Activated naive CD4-positive, alpha-beta T cell treated with anti-CD3 and anti-CD28 coated beads, Interleukin-2, amount 50 U/mL, for 16 hours (primary cell): Measurements from ENCODE around the gene B4GALNT4.
A peak's percentile ranks its signal among the peaks of the same experiment; 100 is the strongest.
"Not testable (repeated sequence)": the region's sequence is repeated elsewhere in the genome, so short reads cannot be mapped to it uniquely, and the experiment has no call there.

Source experiments
- DNase-seq: peaks from one replicate; pipeline ENCODE4 v3.0.0-alpha.2; 2020

Gene B4GALNT4

DNA sequence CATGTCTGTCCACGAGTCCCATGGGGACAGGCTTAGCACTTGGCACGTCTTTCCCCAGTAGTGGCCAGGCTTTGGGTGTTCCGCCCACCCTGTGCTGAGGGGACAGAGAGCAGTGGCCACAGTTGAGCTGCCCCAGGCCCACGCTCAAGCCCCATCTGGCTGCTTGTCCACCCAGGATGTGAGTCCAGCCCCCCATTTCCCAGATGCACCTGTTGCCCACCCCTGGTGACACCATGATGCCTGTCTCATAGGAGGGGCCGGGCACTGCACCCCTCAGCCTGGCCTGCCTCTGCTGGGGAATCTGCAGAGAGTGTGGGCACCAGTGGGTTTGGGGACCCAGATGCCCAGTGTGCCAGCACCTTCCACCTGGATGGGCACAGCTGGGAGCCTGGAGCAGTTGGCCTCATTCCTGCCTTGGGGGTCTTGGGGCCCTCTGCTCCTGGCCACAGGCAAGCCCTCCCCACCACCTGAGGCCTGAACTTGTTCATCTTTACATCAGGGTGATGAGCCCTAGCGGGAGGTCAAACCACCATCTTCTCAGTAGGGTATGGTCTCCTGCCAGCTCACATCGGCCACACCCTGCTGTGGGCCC is 39.8 kb downstream of the B4GALNT4 start:
- DNase-seq = no peak

DNA sequence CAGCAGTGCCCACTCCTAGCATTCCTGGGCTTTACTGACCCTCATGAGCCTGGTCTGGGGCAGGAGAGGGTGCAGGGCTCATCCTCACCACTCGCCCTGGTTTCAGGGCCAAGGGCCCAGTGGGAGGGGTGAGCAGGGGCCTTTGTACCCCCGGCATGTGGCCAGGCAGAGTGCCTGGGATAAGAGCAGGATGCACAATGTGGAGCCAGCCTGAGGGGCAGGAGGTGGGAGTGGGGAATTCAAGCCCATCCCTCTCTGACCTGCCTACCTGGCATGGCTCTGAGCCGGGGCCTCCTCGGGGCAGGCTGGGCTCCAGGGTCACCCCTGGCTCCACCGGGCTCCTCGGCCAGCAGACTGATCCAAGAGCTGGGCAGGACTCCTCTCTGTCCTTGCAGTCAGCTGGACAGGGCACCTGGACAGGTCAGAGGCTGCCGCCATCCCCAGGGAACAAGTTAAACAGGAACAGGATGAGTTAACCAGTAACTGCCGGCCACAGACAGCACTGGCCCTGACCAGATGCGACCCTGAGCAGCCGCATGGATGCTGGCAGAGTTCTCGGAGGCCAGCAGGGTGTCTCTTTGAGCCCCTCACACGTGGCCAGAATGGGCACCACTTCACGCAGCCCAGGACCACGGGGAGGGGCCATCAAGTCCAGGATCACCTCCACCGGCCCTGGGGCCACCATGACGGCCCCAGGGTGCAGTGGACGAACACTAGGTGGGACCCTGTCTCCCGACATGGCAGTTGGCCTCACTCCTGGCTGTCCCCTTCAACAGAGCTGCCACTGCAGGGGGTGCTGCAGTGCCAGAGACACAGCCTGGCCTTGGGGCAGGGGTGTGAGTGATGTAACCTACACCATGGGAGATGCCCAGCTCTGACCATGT is 40.5 kb downstream of the B4GALNT4 start:
- DNase-seq = no peak

DNA sequence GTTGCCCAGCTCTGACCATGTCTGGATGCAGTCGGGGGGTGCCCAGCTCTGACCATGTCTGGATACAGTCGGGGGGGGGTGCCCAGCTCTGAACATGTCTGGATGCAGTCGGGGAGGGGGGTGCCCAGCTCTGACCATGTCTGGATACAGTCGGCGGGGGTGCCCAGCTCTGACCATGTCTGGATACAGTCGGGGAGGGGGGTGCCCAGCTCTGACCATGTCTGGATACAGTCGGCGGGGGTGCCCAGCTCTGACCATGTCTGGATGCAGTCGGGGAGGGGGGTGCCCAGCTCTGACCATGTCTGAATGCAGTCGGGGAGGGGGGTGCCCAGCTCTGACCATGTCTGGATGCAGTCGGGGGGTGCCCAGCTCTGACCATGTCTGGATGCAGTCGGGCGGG is 41.4 kb downstream of the B4GALNT4 start:
- DNase-seq = not testable (repeated sequence)

DNA sequence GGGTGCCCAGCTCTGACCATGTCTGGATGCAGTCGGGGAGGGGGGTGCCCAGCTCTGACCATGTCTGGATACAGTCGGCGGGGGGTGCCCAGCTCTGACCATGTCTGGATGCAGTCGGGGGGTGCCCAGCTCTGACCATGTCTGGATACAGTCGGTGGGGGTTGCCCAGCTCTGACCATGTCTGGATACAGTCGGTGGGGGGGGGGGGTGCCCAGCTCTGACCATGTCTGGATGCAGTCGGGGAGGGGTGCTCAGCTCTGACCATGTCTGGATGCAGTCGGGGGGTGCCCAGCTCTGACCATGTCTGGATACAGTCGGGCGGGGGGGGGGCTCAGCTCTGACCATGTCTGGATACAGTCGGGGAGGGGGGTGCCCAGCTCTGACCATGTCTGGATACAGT is 42.2 kb downstream of the B4GALNT4 start:
- not testable (repeated sequence) for DNase-seq

DNA sequence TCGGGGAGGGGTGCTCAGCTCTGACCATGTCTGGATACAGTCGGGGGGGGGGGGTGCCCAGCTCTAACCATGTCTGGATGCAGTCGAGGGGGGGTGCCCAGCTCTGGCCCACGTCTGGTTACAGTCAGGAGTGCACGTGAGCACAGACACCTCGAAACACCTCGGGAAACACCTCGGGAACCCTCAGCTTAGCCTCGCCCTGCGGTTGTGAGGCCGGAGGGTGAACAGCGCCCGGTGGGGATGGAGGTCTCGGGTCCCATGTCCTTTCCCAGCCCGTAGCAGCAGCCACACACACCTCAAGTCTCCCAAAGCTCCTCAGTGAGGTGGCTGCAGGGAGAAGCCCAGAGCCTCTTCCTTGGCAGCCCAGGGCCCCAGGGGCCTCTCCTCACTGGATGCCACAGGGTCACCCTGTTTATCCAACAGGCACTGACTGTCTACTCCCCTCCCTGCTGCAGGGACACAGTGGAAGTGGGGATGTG is 43.4 kb downstream of the B4GALNT4 start:
- no peak for DNase-seq

DNA sequence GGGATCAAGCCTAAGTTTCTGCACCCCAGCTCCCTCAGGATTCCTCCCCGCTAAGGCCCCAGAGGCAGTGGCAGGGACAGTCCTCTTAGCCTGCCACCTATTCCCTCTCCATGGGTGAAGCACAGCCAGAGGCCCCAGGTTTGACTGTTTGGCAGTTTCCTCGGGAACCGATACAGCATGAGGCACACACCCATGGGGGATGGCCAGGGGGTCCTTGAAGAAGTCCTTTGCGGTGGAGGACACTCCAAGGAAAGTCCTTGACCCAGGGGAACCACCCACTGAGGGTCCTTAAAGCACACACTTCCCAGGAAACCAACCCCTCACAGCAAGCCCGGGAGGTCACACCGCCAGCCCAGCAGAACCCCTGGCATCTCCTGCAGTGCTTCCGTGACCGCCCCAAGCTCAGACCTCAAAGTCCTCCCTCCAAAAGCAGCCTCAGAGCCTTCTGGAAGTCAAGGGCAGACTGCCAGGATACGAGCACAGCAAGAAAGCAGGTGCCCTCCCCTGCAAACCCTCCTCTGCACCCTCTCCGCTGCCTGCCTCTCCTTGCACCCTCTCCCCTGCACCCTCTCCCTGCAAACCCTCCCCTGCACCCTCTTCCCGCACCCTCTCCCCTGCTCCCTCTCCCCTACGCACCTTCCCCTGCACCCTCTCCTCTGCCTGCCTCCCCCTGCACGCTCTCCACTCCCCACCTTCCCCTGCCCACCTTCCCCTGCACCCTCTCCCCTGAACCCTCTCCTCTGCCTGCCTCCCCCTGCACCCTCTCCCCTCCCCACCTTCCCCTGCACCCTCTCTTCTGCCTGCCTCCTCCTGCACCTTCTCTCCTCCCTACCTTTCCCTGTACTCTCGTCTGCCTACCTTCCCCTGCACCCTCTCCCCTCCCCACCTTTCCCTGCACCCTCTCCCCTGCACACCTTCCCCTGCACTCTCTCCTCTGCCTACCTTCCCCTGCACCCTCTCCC is 44.1 kb downstream of the B4GALNT4 start:
- no peak for DNase-seq

DNA sequence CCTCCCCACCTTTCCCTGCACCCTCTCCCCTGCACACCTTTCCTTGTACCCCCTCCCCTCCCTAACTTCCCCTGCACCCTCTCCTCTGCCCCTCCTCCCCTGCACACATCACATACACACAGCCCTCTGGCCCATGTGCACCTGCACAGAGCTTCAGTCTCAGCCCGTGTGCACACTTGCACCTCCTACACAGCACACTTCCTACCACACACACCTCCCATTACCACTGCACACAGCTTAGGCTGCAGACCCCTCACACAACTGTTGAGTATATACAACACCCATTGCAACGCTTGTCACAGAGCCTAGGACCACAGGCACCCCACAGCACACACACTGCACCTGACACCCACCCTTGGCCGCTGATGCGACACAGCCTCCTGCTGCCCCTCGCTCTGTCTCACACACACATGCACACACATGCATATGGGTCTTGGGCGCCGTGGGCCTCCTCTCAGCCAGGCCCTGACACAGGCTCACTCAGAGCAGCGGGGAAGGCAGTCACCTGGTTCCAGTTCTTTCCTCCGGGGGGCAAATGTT is 45.1 kb downstream of the B4GALNT4 start:
- DNase-seq = no peak

DNA sequence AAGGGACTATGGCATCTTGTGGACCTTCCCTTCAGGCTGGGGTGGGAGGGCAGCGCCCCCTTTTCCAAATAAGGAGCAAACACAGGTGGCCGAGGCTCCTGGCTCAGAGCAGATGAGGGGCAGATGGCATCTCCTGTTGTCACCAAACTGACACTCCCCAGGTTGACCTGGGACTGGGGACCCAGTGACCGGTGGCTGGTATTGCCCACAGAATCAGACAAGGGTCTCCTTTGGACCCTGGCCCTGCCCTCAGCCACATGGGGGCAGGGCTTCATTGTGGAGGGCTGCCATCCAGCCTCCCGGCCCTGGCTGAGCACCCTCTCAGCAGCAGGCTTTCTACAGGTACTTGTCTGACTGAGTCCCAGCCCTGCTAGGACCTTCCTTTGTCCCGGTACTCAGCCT is 46.3 kb downstream of the B4GALNT4 start:
- DNase-seq = no peak

DNA sequence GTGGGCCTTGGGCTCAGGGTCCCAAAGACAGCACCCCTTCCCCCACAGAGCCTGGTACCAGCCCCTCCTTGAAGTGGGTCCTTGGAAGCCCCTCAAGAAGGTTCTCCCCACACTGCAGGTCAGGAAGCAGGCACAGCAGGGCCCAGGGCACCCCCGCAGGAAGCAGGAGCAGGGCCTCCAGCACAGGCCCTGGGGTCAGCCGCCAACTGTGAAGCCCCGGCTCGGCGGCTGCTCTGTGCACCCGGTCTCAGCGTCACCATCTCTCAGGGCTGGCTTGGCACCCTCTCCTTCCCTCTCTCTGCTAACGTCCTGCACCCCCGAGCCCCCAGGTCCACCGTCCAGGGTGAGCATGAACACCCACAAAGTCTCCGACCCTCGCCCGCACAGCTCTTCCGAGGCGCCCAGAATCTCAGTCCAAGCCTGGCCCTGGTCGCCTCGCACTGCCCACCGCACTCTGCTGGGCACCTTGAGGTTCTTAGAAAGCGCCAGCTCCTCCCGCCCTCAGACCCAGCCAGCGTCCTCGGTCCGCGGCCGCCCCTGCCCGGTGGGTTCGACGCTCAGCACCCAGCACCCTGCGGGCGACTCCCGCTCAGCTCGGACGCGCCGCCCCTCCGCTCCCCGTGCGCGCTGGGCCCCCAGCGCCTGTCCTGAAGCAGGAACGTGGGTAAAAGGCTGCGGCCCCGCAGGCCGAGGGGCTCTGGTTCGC is 46.9 kb downstream of the B4GALNT4 start:
- no peak for DNase-seq

DNA sequence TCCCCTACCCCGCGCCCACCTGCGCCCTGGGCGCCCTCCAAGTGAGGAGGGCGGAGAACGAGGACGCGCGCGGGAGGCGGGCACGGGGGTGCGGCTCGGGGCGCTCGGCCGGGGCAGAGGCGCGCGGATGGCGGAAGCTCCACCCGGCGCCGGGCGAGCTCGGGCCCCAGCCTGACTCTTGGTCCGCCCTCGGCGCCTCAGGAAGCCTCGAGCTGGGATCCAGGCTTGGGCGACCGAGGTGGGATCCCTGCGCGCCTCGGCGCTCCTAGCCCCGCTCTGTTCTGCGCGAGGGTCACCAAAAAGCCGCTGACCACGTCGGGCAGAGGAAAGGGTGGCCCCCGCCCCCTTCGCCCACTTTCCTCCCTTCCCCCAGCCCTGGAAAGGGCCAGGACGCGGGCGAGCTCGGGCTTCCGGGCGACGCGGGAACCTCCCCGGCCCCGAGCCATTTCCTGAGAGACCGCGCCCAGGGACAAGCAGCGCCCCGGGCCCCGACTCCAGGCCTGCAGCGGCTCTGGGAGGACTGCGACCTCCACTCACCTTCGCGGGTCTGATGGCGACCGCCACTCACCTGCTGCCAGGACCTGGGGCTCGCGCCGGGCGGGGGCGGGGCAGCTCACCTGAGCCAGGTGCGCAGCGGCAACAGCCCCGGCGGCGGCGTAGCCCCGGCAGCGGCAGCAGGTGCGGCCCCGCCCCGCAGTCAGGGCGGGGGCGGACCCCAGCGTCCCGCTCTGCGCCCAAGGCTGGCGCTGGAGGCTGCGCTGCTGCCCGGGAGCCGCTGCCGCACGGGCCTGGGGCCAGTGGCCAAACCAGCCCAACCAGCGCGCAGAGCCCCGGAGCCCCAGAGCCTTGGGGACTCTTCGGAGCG is 47.7 kb downstream of the B4GALNT4 start:
- peak; percentile 40 for DNase-seq

DNA sequence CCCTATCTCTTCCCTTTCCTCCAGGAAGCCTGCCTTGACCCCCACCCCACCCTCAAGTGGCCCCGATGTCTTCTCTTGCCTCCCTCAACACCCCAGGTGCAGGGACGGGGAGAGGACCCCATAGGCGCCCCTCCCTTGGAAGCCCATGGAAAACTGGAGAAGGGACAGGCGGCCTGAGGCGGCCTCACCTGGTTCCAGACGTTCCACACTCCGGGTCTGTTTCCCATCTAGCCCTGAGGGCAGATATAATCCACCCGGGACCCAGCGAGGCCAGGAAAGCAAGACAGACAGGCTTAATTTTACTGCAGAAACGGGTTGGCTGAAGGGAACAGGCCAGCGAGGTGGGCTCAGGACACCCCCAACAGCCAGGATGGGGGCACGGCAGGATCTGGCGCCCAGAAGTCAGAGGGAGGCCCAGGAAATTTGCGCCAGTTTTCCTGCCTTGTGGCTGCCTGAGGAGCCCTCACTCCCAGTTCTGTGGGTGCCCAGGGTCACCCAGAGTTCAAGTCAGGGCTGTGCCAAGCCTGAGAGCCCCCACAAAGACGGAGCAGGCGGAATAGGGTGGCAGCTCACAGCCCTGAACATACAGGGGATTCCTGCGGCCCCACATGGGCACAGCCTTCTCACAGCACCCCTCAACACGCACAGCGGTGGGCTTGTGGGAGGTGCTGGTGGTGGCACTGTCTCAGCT is 48.5 kb downstream of the B4GALNT4 start:
- DNase-seq = no peak

DNA sequence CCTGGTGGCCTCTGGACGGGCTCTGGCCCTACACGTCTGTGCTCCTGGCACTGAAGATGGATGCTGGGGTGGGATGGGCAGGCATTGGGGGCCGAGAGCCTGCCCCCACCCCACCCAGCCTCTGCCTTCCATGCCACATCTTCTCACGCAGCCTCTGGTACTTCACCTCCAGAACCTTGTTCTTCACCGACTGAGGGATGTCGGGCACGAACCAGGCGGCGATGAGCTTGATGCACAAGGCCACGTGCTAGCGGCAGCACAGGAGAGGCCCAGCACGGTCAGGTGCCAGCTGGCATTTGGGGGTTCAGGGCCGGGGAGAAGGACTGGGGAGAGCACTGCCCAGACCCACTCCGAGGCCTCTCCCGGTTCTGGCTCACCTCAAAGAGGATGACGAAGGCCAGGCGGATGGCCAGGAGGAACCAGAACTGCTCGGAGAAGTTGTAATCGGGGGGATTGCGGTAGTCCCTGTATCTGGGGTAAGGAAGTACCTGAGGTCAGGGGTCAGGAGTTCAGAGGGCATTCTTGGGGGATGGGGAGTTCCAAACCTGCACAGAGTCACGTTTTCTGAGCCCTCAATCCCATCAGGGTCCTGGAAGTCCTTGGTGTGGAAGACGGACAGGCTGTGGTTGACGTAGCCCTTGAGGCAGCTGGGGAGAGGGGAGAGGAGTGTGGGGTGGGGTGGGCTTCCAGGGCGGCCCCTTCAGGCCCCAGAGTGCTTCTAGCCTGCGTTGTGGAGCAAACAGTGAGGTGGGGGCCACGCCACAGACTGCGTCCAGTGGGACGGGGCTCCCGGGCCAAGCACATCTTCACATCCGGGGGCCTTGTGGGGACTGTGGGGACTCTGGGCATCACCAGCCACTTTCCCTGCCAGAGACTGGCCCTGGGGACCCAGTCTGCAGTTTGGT is 49.3 kb downstream of the B4GALNT4 start:
- DNase-seq = no peak

DNA sequence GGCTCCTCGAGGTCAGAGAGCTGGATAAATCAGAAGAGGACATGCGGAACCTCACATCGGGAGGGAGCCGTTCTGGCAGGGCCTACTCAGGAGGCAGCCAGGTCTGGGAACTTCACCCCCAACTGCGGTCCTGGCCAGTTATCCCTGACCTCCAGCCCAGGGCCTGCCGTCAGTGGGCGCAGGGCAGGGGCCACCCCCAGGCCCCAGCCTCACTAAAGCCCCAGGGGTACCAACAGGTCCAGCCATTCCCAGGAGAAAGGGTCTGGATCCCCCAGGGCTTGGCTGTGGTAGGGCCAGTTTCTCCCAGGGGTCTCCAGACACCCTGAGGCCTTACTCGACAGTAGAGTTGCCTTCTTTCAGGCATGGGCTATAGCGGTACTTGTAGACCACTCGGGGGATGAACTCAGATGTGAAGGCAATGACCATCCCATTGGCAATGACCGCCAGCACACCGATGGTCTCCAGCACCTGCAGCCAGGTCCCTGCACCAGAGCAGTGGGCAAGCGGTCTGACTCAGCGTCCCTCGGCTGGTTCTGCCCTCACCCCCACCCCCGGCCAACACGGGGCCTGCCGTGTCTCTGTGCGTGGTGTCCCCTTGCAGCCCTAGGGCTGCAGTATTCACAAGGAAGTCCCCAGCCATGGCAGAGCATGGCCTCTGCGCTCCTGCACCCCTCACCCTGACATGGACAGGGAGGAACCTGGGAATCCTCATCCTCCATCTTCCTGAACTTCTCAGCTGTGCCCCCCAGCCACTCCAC is 50.1 kb downstream of the B4GALNT4 start:
- no peak for DNase-seq

DNA sequence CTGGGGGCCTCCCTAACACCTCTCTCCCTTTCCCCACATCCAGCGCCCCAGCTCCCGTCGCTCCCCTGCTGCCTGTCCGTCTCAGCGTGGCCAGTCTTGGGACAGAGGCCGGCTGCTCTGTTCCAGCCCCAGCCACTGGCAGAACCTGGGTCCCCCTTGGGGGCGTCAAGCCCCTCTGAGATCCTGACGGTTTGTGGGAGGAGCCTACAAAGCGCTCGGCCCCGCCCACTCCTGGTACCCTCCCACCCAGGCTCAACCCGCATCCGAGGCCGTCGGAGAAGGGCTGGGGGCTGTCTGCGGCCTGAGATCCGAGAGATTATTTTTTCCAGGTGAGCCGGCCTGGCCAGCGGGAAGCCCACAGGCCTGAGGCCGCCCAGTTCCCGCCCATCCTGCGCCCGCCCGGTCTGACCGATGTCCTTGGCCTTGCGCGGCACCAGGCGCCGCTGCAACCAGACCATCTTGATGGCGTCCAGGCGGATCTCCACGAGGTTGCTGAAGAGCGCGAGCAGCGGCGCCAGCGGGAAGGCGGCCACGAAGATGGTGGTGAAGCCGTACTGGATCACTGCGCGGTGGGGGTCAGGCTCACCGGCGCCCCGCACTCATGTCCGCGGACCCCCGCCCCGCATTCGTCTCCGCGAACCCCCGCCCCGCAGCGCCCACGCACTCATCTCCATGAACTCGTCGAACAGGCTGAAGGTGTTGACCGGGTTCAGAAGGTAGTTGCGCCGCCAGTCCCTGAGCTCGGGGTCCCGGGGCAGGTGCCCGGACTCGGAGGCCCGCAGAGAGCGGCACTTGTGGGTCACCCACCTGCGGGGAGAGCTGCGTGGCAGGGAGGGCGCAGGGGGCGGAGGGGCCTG is 51.0 kb downstream of the B4GALNT4 start:
- peak; percentile 11 for DNase-seq

DNA sequence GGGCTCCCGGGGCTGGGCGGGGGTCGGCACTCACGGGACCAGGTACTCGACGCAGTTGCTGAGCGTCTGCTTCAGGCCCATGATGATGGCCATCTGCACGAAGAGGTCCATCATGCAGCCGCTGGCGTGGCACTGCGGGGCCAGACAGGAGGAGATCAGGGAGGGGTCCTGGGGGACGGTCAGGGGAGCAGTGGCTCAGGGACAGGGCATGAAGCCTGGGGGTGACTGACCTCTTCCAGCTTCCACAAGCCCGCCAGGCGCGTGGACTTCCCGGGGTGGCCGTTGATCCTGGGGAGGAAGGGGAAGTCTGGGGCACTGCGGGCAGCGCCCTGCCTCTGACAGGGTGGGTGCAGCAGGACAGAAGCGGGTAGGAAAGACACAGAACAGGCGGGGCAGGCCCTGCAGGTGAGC is 51.6 kb downstream of the B4GALNT4 start:
- no peak for DNase-seq

DNA sequence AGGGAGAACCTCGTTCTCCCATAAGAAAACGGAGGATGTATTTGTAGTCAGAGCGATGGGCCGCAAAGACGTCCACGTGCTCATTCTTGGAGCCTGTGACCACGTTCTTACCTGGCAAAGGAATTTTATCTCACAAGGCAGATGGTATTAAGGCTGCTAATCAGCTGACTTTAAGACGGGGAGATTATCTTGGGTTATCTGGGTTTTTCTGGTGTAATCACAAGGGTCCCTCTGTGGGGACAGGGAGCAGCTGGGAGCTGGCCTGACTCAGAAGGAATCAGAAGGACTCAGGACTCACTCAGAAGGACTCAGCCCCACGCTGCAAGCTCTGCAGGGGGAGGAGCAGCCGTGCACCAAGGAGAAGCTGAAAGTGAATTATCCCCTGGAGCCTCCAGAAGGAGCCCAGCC is 53.0 kb downstream of the B4GALNT4 start:
- no peak for DNase-seq

DNA sequence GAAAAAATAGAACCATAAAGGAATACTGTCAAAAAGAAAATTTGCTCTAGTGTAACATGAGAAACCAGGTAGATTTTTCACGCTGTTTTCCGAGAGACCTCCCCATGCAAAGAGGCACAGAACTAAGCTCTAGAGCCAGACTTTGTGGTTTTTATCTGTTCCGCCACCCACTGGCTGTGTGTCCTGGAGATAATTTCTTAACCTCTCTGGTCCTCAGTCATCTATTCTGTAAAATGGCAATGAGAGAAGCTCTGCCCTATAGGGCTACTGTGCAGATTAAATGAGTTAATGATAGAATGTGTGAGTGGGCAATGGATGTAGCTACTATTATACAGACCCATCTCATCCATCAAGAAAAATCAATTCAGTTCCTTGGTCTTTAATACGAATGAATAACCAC is 54.9 kb downstream of the B4GALNT4 start:
- DNase-seq = no peak

DNA sequence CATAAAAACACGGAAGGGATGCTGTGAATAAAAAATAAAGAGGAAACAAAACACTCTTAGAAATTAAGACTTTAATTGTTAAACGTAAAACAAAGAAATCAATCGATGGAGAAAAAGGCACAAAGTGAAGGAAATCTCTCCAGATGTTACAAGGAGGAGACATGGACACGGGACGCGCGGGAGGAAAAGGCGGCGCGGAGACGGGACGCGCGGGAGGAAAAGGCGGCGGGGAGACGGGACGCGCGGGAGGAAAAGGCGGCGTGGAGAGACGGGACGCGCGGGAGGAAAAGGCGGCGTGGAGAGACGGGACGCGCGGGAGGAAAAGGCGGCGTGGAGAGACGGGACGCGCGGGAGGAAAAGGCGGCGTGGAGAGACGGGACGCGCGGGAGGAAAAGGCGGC is 55.5 kb downstream of the B4GALNT4 start:
- DNase-seq = not testable (repeated sequence)
